A375 (cell line): ENCODE data around the gene UCHL3. TPM values are rescaled to one million over a fixed set of nuclear protein-coding genes. Genes with fewer than 3 reads are reported as not detected.

ENCODE experiments used
- total RNA-seq: library from RNA; depleted of rRNA; stranded (reverse); fragments of >200 nt; shearing (Covaris generic); gene quantifications from 2 replicates; pipeline ENCODE4 v1.2.3, GENCODE V29; 2014; rRNA removed

UCHL3 gene
- 31.8 and 35.1 TPM in 2 replicates for total RNA-seq

GRCh38 chr13:75549262-75550158 lies at the start of gene UCHL3:
Gene UCHL3 (plus strand): TSS chr13:75549791. CDS start chr13:75549821, 30 bp downstream.

GRCh38 chr13:75537401-75538365 lies 11.9 kb upstream of the UCHL3 start, which contains the start of gene COMMD6:
Gene COMMD6 (minus strand): TSS chr13:75537841. CDS start chr13:75537805, 36 bp downstream.

GRCh38 chr13:75635828-75636435 lies 86.3 kb downstream of the UCHL3 start, which contains the start of gene LMO7:
Gene LMO7 (plus strand): TSS chr13:75636330. CDS start chr13:75636658, 328 bp downstream.

Other genes starting within 250 kb of the UCHL3 start
- gene TBC1D4, start 67.6 kb upstream of the UCHL3 start, total RNA-seq: 16.9 and 22.0 TPM in 2 replicates
- gene COMMD6, start 11.9 kb upstream of the UCHL3 start, total RNA-seq: 21.8 and 22.9 TPM in 2 replicates
- gene LMO7, start 86.5 kb downstream of the UCHL3 start, total RNA-seq: 36.0 and 36.3 TPM in 2 replicates